ENCODE results near the gene ZNF469. TPM values are rescaled to one million over a fixed set of nuclear protein-coding genes. Genes with fewer than 3 reads are reported as not detected.

ZNF469 gene
- total RNA-seq, 1 donor from 2014 or later: 4.2 TPM

DNA sequence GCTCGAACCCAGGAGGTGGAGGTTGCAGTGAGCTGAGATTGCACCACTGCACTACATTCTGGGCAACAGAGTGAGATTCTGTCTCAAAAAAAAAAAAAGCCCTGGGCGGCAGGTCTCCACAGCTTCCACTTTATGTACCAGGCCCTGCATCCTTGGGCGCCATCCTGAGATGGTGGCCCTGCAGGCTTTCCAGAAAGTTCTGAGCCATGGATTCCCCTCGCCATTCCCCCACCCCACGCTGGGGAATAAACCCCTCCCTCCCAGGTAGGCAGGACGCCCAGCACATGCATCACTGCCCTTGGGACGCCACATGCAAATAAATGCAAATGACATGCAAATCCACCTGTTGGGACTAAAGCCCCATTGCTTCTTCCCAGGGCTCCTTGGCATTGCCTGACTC is 13.8 kb upstream of the ZNF469 start:
- ATAC-seq (ENCODE audit: low read depth) (no peak), DNase-seq (no peak)
- peaks cover under 1% of the 10 kb centered on the region for H3K4me1 Mint-ChIP-seq
- no peak overlapping the region for H3K4me3 Mint-ChIP-seq
- H3K36me3 Mint-ChIP-seq (ENCODE audit: low read depth): no peaks in the 10 kb centered on the region
- H3K9me3 Mint-ChIP-seq: no peaks in the 10 kb centered on the region
- H3K27me3 Mint-ChIP-seq: peaks cover 1% of the 10 kb centered on the region
- no peak overlapping the region for H3K27ac Mint-ChIP-seq
- intact Hi-C loops (cut with micrococcal nuclease): no loop called here
- ChIA-PET POLR2A (no interaction called here), CTCF (no interaction called here)
- TF ChIP-seq CTCF (IDR thresholded peaks at IDR 0.05): no peak

DNA sequence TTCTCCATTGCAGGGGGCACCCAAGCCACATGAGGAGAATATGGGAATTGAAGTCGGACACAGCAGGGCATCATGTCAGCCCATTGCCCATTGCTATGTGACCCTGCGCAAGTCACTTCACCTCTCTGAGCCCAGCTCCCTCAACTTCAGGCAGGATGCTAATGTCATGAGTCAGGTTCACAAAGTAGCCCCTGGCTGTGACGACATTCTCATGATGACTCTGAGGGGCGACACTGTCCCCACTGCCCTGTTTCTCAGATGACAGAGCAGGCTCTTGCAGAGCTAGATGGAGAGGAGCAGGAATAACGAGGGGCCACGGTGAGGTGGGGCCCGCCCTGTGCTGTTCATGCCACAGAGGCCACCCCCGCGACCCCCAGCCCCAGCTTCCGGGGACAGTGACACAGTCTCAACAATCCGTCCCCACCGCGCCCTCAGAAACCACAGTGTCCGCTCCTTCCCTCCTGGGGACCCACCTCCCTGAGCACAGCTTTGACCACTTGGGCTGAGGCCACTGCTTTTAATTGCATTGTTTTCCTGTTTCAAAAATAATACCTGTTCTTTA is 13.2 kb upstream of the ZNF469 start:
- no peak for TF ChIP-seq CTCF (IDR thresholded peaks at IDR 0.05)
- Mint-ChIP-seq H3K4me3 (no peak overlapping the region), H3K9me3 (no peaks in the 10 kb centered on the region), H3K27me3 (peaks cover 3% of the 10 kb centered on the region), H3K36me3 (ENCODE audit: low read depth) (no peaks in the 10 kb centered on the region), H3K27ac (no peak overlapping the region), H3K4me1 (no peaks in the 10 kb centered on the region)
- CTCF ChIA-PET: no interaction called here
- ATAC-seq (ENCODE audit: low read depth) (no peak), DNase-seq (no peak)
- POLR2A ChIA-PET: no interaction called here
- intact Hi-C loops (cut with micrococcal nuclease): no loop called here

DNA sequence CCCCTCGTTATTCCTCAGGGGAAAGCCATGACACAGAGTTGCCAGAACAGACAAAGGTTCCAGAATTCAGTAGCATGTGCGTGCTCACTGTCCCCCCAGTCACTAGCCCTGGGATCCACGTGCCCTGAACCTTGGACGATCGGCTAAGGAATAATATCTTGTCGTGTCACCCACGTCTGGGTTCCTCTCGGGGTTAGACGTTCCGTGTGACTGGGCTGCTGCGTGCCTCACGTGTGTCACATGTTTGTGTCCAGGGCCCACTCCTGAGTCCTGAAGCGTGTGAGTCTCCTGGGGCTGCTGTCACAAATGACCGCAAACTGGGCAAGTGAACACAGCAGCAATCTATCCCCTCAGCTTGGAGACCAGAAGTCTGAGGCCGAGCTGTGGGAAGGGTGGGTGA is 12.4 kb upstream of the ZNF469 start:
- TF ChIP-seq CTCF (IDR thresholded peaks at IDR 0.05): no peak
- H3K4me1 Mint-ChIP-seq: no peaks in the 10 kb centered on the region
- intact Hi-C loops (cut with micrococcal nuclease): no loop called here

GRCh38 chr16:88372522-88372921 is 10.2 kb upstream of the ZNF469 start:
- H3K4me3 Mint-ChIP-seq: no peak overlapping the region
- TF ChIP-seq CTCF (IDR thresholded peaks at IDR 0.05): no peak
- intact Hi-C loops (cut with micrococcal nuclease): no loop called here
- H3K27ac Mint-ChIP-seq: no peak overlapping the region
- DNase-seq: no peak
- ChIA-PET POLR2A (no interaction called here), CTCF (no interaction called here)
- no peaks in the 10 kb centered on the region for H3K36me3 Mint-ChIP-seq (ENCODE audit: low read depth)
- no peak for ATAC-seq (ENCODE audit: low read depth)
- no peaks in the 10 kb centered on the region for H3K9me3 Mint-ChIP-seq
- H3K27me3 Mint-ChIP-seq: peaks cover 3% of the 10 kb centered on the region
- no peaks in the 10 kb centered on the region for H3K4me1 Mint-ChIP-seq

More for the DNA sequence above, 12.4 kb upstream of the ZNF469 start:
- ATAC-seq (ENCODE audit: low read depth) (no peak), DNase-seq (no peak)
- Mint-ChIP-seq H3K27me3 (peaks cover 3% of the 10 kb centered on the region), H3K9me3 (no peaks in the 10 kb centered on the region), H3K36me3 (ENCODE audit: low read depth) (no peaks in the 10 kb centered on the region), H3K4me3 (no peak overlapping the region), H3K27ac (no peak overlapping the region)
- ChIA-PET CTCF (no interaction called here), POLR2A (no interaction called here)

DNA sequence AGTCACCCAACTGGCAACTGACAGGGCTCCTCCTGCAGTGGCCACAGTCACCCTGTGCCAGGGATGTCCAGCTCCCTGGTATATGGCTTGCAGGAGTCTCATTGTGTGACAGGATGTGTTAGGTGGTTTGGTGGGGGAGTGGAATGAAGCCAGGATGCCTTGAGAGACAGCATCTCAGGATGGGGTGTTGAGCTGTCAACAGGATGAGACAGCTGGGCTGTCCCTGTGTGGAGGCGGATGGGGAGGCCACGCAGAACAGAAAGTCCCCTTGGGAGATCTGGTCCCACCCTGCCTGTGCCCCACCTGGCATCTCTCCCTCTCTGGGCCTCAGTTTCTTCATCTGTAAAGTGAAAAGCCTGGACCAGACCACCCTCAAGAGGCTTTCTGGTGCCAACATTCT is 9.5 kb upstream of the ZNF469 start:
- no peak overlapping the region for H3K27ac Mint-ChIP-seq
- H3K36me3 Mint-ChIP-seq (ENCODE audit: low read depth): no peaks in the 10 kb centered on the region
- peaks cover 5% of the 10 kb centered on the region for H3K27me3 Mint-ChIP-seq
- DNase-seq: no peak
- no peaks in the 10 kb centered on the region for H3K4me1 Mint-ChIP-seq
- H3K4me3 Mint-ChIP-seq: no peak overlapping the region
- ChIA-PET CTCF (no interaction called here), POLR2A (no interaction called here)
- no peak for TF ChIP-seq CTCF (IDR thresholded peaks at IDR 0.05)
- no peak for ATAC-seq (ENCODE audit: low read depth)
- H3K9me3 Mint-ChIP-seq: no peaks in the 10 kb centered on the region
- intact Hi-C loops (cut with micrococcal nuclease): no loop called here

Data from activated B cell treated with CpG ODN at 0.5 μM for 24 hours (primary cell).